Psoas muscle (tissue), 8 donors: ENCODE data around the gene DIP2C. TPM values are rescaled to one million over a fixed set of nuclear protein-coding genes. Genes with fewer than 3 reads are reported as not detected.

Source experiments
- ATAC-seq, 4 donors: fragments of 200-7000 bp; cut with Tn5 transposase; one replicate each; pipeline ENCODE4 v1.9.1; 2020; ENCODE audit warnings: moderate library complexity in 3 of 4, mild to moderate bottlenecking in 2 of 4
- DNase-seq, 2 donors: peaks; one replicate each; pipeline ENCODE4 v3.0.0-alpha.2; 2020
- H3K27ac ChIP-seq: fragments of 200-600 bp; one replicate; pipeline ENCODE4 v1.8.0; 2022
- H3K27me3 ChIP-seq, 3 donors: fragments of 200-600 bp in 1 of 3; one replicate each; pipeline versions ENCODE4 v1.6.1 to v1.8.0; 2013 to 2022; ENCODE audit warnings: low read length in 2 of 3, mild to moderate bottlenecking in 2 of 3, moderate library complexity in 1 of 3; ENCODE audit not compliant: insufficient read depth in 3 of 3
- H3K36me3 ChIP-seq, 2 donors: fragments of 200-600 bp in 1 of 2; one replicate each; pipeline versions ENCODE4 v1.6.1 to v1.8.0; 2013 to 2022; ENCODE audit warnings: low read depth in 1 of 2, mild to moderate bottlenecking in 1 of 2, moderate library complexity in 1 of 2; ENCODE audit not compliant: insufficient read depth in 1 of 2
- H3K4me1 ChIP-seq: fragments of 200-600 bp; one replicate; pipeline ENCODE4 v1.8.0; 2022
- H3K4me3 ChIP-seq: fragments of 200-600 bp; one replicate; pipeline ENCODE4 v1.8.0; 2022; ENCODE audit warnings: mild to moderate bottlenecking
- H3K9me3 ChIP-seq: fragments of 200-600 bp; one replicate; pipeline ENCODE4 v1.8.0; 2022
- WGBS, 3 donors: extraction: QIAGEN DNeasy Blood & Tissue Kit; methylation state at CpG; one replicate each; pipeline versions ENCODE4 v1.1.6 to v1.1.7; 2013; 5-methylcytosine and 5-hydroxymethylcytosine counted together
- intact Hi-C, 2 donors: fragments of 100-400 bp; cut with DNase I; formaldehyde crosslinking; loops; one replicate each; pipeline versions ENCODE4 v1.11.0 to v1.14.2; 2022
- polyA plus RNA-seq, 3 donors: library from polyadenylated mRNA; stranded (reverse); fragments of 200-250 nt; gene quantifications; one replicate each; pipeline ENCODE4 v1.2.3, GENCODE V29; 2013
- total RNA-seq, 4 donors: library from RNA; stranded (reverse); fragmentation: NEBNext Ultra II Directional in 2 of 4; extraction: Animal tissue kit (Norgen Biotek cat#: 25700) in 2 of 4; gene quantifications; one replicate each; pipeline versions ENCODE4 v1.2.1 to v1.2.4, GENCODE V29; 2021 to 2023
- TF ChIP-seq, protein P1 (sequence below): fragments of 200-600 bp; IDR thresholded peaks from one replicate; pipeline ENCODE4 v1.8.0; 2022; ENCODE audit warnings: antibody characterized with exemption
- donor health status: healthy with polysubstance abuse.
- donor health status: DM: no; HTN: no; CAD: no; lungs with moderate emphysema.
- donor health status: Bipolar disorder and iron deficiency.
- donor health status: healthy.
- donor health status: DM: yes; HTN: yes; CAD: no.
- donor health status: DM: no; HTN: no; CAD: no.
- donor health status: DM: no; HTN: no; CAD: no.
- donor health status: DM: yes; HTN: yes; CAD: no.

Gene DIP2C
- total and polyA plus RNA-seq, 7 donors, result 7.7 to 32.0 (median 25.0) TPM

DNA sequence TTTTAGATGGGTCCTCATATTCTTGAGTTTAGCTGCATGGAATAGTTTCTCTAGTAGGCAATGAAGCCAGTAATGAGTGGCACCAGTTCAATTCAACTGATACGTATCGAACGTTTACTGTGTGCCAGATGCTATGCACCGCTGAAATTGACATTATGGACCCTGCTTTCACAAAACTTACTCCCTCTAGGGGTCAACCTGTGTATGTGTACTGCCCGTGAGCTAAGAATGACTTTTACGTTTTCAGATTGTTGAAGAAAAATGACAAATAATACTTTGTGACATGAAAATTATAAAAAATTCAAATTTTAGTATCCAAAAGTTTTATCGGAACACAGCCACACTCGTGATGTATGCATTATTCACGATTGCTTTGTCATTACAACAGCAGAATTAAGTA lies 458.7 kb downstream of the DIP2C start:
- WGBS, 3 donors, result 87 to 90% (median 89%) methylated on average over 9 of the region's 9 CpGs
- ATAC-seq, result no peak

DNA sequence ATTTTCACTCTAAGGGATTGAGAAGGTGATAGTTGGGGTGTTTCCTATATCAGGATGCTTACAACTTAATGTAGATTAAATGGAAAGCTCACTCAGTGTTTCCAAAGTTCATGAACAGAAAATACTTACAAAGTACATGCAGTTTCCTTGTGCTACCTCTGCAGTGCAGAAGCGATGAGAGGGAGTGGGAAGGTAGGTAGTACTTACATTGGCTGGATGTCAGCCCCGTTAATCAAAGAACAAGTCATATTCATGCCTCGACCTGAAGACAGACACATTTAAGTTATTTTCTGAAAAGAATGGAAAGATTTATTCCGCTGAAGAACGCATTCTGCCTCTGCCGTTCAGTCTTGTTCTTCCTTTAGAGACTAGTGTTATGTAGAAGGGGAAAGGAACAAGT lies 461.1 kb downstream of the DIP2C start:
- H3K27me3 ChIP-seq, result no peaks in the 10 kb centered on the region
- H3K27ac ChIP-seq, result no peak overlapping the region
- ATAC-seq, result no peak
- intact Hi-C loops, result no loop called here
- H3K4me3 ChIP-seq, result no peak overlapping the region
- TF ChIP-seq, protein P1, sequence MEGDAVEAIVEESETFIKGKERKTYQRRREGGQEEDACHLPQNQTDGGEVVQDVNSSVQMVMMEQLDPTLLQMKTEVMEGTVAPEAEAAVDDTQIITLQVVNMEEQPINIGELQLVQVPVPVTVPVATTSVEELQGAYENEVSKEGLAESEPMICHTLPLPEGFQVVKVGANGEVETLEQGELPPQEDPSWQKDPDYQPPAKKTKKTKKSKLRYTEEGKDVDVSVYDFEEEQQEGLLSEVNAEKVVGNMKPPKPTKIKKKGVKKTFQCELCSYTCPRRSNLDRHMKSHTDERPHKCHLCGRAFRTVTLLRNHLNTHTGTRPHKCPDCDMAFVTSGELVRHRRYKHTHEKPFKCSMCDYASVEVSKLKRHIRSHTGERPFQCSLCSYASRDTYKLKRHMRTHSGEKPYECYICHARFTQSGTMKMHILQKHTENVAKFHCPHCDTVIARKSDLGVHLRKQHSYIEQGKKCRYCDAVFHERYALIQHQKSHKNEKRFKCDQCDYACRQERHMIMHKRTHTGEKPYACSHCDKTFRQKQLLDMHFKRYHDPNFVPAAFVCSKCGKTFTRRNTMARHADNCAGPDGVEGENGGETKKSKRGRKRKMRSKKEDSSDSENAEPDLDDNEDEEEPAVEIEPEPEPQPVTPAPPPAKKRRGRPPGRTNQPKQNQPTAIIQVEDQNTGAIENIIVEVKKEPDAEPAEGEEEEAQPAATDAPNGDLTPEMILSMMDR, result no peak
- no peaks in the 10 kb centered on the region for H3K9me3 ChIP-seq
- no peaks in the 10 kb centered on the region for H3K36me3 ChIP-seq
- 92 to 94% (median 93%) methylated on average over 6 of the region's 6 CpGs for WGBS, 3 donors
- no peaks in the 10 kb centered on the region for H3K4me1 ChIP-seq
- no peak for DNase-seq

More for the DNA sequence above, 458.7 kb downstream of the DIP2C start:
- Histone ChIP-seq H3K9me3 (no peaks in the 10 kb centered on the region), H3K36me3 (no peaks in the 10 kb centered on the region), H3K4me1 (no peaks in the 10 kb centered on the region), H3K27me3 (no peaks in the 10 kb centered on the region), H3K27ac (no peak overlapping the region), H3K4me3 (no peak overlapping the region)
- no peak for DNase-seq
- intact Hi-C loops, result no loop called here
- TF ChIP-seq, protein P1, result peak; percentile 29

DNA sequence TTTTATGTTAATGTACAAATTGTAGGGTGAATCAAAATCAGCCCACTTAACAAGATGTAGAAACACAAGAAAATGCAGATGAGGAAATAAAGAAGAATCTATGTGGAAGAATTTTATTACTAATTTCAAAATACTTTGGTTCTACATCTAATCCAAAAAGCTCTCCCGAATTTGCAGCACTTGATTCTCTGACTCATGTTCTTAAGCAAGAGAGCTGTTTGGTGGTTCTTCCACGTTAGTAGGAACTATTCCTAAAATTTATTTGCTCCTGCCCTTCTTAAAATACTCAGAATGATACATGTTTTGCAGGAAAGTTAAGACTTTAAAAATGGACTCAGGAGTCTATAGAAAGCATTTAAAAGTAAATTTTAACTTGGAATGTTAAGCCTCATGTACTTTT lies 462.5 kb downstream of the DIP2C start:
- DNase-seq (no peak), ATAC-seq (no peak)
- intact Hi-C loops, result no loop called here
- Histone ChIP-seq H3K4me3 (no peak overlapping the region), H3K36me3 (no peaks in the 10 kb centered on the region), H3K4me1 (no peaks in the 10 kb centered on the region), H3K27ac (no peak overlapping the region), H3K9me3 (no peaks in the 10 kb centered on the region), H3K27me3 (no peaks in the 10 kb centered on the region)
- TF ChIP-seq, protein P1, result no peak
- WGBS, 3 donors, result 73 to 84% (median 78%) methylated on average over 2 of the region's 2 CpGs

DNA sequence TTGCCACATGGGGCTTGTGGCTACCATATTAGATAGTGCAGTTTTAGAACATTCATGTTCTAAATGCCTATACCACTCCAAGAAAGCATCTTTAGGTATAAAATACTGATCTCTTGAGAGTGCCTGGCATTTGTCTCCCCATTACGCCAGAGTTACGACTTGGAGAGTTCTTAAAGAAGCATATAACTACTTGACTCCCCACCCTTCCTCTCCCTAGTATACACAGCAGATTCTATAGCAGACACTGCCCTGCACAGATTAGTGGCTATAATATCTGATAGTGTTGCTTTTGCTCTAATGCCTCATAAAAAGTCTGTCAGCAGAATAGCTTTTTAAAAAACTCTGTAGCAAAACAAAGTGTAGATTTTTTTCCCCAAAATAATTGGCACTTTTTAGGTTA lies 463.4 kb downstream of the DIP2C start:
- 93 to 98% (median 97%) methylated on average over 2 of the region's 2 CpGs for WGBS, 3 donors
- Histone ChIP-seq H3K4me3 (no peak overlapping the region), H3K27ac (no peak overlapping the region), H3K36me3 (no peaks in the 10 kb centered on the region), H3K9me3 (no peaks in the 10 kb centered on the region), H3K27me3 (no peaks in the 10 kb centered on the region), H3K4me1 (no peaks in the 10 kb centered on the region)
- TF ChIP-seq, protein P1, result no peak
- ATAC-seq, result no peak
- no peak for DNase-seq
- intact Hi-C loops, result no loop called here

DNA sequence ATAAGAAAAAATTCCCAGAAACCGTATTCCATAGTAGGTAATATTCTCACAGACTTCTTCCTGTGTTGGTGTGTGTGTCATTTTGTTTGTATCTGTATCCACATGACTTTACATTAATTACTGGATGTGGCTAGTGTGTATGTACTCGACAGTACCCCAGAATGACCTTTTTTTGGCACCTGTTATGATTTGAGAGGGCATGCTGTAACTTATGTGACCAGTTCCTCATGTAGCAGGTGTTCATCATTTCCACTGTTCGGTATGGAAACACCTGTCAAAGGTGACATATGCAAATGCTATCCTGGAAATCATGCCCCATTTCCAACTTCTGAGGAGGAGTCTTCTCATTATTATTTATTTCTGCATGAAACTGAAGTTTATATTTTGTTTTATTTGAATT lies 464.9 kb downstream of the DIP2C start:
- DNase-seq (no peak), ATAC-seq (no peak)
- intact Hi-C loops, result no loop called here
- Histone ChIP-seq H3K36me3 (no peaks in the 10 kb centered on the region), H3K27ac (no peak overlapping the region), H3K9me3 (no peaks in the 10 kb centered on the region), H3K27me3 (no peaks in the 10 kb centered on the region), H3K4me3 (no peak overlapping the region), H3K4me1 (no peaks in the 10 kb centered on the region)
- TF ChIP-seq, protein P1, result no peak
- WGBS, 3 donors, result 49 to 61% (median 55%) methylated on average over 3 of the region's 3 CpGs
